Measurements from ENCODE around the gene NACC1. TPM values are rescaled to one million over a fixed set of nuclear protein-coding genes. Genes with fewer than 3 reads are reported as not detected.

NACC1 gene
- total RNA-seq, 1 donor from 2014 or later, result 99.4 TPM

GRCh38 chr19:13121551-13122274 is 3.6 kb downstream of the NACC1 start:
- H3K27ac Mint-ChIP-seq (ENCODE audit: unreplicated experiment), result no peak overlapping the region
- no peak for DNase-seq (ENCODE audit: low read depth, low spot score)
- H3K9me3 Mint-ChIP-seq, result no peaks in the 10 kb centered on the region
- H3K4me1 Mint-ChIP-seq, result peaks cover 27% of the 10 kb centered on the region
- peak overlapping the region; percentile 90 for H3K4me3 Mint-ChIP-seq
- TF ChIP-seq, protein P1, sequence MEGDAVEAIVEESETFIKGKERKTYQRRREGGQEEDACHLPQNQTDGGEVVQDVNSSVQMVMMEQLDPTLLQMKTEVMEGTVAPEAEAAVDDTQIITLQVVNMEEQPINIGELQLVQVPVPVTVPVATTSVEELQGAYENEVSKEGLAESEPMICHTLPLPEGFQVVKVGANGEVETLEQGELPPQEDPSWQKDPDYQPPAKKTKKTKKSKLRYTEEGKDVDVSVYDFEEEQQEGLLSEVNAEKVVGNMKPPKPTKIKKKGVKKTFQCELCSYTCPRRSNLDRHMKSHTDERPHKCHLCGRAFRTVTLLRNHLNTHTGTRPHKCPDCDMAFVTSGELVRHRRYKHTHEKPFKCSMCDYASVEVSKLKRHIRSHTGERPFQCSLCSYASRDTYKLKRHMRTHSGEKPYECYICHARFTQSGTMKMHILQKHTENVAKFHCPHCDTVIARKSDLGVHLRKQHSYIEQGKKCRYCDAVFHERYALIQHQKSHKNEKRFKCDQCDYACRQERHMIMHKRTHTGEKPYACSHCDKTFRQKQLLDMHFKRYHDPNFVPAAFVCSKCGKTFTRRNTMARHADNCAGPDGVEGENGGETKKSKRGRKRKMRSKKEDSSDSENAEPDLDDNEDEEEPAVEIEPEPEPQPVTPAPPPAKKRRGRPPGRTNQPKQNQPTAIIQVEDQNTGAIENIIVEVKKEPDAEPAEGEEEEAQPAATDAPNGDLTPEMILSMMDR (conservative IDR thresholded peaks at IDR 0.05), result no peak
- H3K27me3 Mint-ChIP-seq (ENCODE audit: low read depth), result peaks cover under 1% of the 10 kb centered on the region
- H3K36me3 Mint-ChIP-seq (ENCODE audit: low read depth), result no peaks in the 10 kb centered on the region

GRCh38 chr19:13122275-13122878 is 4.3 kb downstream of the NACC1 start:
- Mint-ChIP-seq H3K4me1 (peaks cover 21% of the 10 kb centered on the region), H3K27ac (ENCODE audit: unreplicated experiment) (no peak overlapping the region), H3K36me3 (ENCODE audit: low read depth) (no peaks in the 10 kb centered on the region), H3K9me3 (no peaks in the 10 kb centered on the region), H3K27me3 (ENCODE audit: low read depth) (no peaks in the 10 kb centered on the region), H3K4me3 (peak overlapping the region; percentile 79)
- no peak for DNase-seq (ENCODE audit: low read depth, low spot score)
- TF ChIP-seq, protein P1 (conservative IDR thresholded peaks at IDR 0.05), result no peak

GRCh38 chr19:13122980-13123957 is 5.2 kb downstream of the NACC1 start:
- peaks cover 24% of the 10 kb centered on the region for H3K4me1 Mint-ChIP-seq
- H3K27me3 Mint-ChIP-seq (ENCODE audit: low read depth), result no peaks in the 10 kb centered on the region
- H3K4me3 Mint-ChIP-seq, result peak overlapping the region; percentile 77
- TF ChIP-seq, protein P1 (conservative IDR thresholded peaks at IDR 0.05), result no peak
- no peak overlapping the region for H3K27ac Mint-ChIP-seq (ENCODE audit: unreplicated experiment)
- no peak for DNase-seq (ENCODE audit: low read depth, low spot score)
- H3K36me3 Mint-ChIP-seq (ENCODE audit: low read depth), result no peaks in the 10 kb centered on the region
- H3K9me3 Mint-ChIP-seq, result no peaks in the 10 kb centered on the region

GRCh38 chr19:13127051-13127450 is 9.0 kb downstream of the NACC1 start:
- TF ChIP-seq, protein P1 (conservative IDR thresholded peaks at IDR 0.05), result no peak
- no peak overlapping the region for H3K4me3 Mint-ChIP-seq
- H3K27ac Mint-ChIP-seq (ENCODE audit: unreplicated experiment), result no peak overlapping the region

DNA sequence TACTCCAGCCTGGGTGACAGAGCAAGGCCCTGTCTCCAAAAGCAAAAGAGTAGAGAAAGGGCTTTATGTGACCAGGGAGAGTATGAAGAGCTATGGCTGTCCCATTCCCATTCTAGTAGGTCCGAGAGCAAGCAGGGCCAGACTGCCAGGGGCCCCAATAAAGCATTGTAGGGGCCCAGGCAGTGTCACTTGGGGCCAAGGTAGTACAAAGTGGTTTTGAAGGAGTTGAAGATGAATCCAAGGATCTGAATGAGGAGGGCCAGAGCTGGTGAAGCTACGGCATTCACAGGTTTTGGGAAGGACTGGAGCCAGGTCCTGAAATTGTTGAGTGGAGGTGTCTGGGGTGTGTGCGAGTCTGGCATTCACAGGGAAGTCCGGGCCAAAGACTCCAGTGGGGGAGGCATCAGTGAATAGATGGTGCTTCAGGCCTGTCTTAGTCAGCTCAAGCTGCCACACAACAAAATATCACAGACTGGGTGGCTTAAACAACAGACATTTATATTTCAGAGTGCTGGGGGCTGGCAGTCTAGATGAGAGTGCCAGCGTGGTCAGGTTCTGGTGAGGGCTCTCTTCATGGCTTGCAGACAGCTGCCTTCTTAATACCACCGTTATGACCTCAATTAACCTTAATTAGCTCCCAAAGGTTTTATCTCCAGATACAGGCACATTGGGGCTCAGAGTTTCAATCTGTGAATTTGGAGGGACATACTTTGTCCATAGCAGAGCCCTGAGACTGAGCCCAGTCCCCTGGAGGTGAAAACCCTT is 9.9 kb downstream of the NACC1 start:
- H3K36me3 Mint-ChIP-seq (ENCODE audit: low read depth), result no peaks in the 10 kb centered on the region
- DNase-seq (ENCODE audit: low read depth, low spot score), result no peak
- H3K4me3 Mint-ChIP-seq, result no peak overlapping the region
- H3K27ac Mint-ChIP-seq (ENCODE audit: unreplicated experiment), result no peak overlapping the region
- TF ChIP-seq, protein P1 (conservative IDR thresholded peaks at IDR 0.05), result no peak
- no peaks in the 10 kb centered on the region for H3K9me3 Mint-ChIP-seq
- no peaks in the 10 kb centered on the region for H3K27me3 Mint-ChIP-seq (ENCODE audit: low read depth)
- peaks cover 19% of the 10 kb centered on the region for H3K4me1 Mint-ChIP-seq

More at GRCh38 chr19:13127051-13127450, 9.0 kb downstream of the NACC1 start:
- Mint-ChIP-seq H3K9me3 (no peaks in the 10 kb centered on the region), H3K4me1 (peaks cover 18% of the 10 kb centered on the region), H3K36me3 (ENCODE audit: low read depth) (no peaks in the 10 kb centered on the region), H3K27me3 (ENCODE audit: low read depth) (no peaks in the 10 kb centered on the region)
- DNase-seq (ENCODE audit: low read depth, low spot score), result no peak
